Right lobe of liver (tissue), 6 donors: ENCODE results near the gene TRIM31. TPM values are rescaled to one million over a fixed set of nuclear protein-coding genes. Genes with fewer than 3 reads are reported as not detected.

Experiments used
- ATAC-seq, 4 donors: fragments of 200-7000 bp; cut with Tn5 transposase; one replicate each; pipeline ENCODE4 v1.9.1; 2020; ENCODE audit warnings: mild to moderate bottlenecking in 4 of 4, moderate library complexity in 4 of 4
- DNase-seq, 3 donors: peaks; one replicate each; pipeline ENCODE4 v3.0.0-alpha.2; 2020
- H3K27ac ChIP-seq, 3 donors: fragments of 200-600 bp; one replicate each; pipeline ENCODE4 v1.8.0; 2022
- H3K27me3 ChIP-seq, 2 donors: fragments of 200-600 bp; one replicate each; pipeline ENCODE4 v1.8.0; 2022
- H3K36me3 ChIP-seq, 4 donors: fragments of 200-600 bp; sonication (generic) in 1 of 4; one replicate each; pipeline versions ENCODE4 v1.5.1 to v1.8.0; 2017 to 2022; ENCODE audit warnings: control low read depth in 1 of 4
- H3K4me1 ChIP-seq, 4 donors: fragments of 200-600 bp; sonication (generic) in 1 of 4; one replicate each; pipeline versions ENCODE4 v1.5.1 to v1.8.0; 2017 to 2022; ENCODE audit warnings: control low read depth in 1 of 4
- H3K4me3 ChIP-seq, 3 donors: fragments of 200-600 bp; one replicate each; pipeline ENCODE4 v1.8.0; 2022
- H3K9me3 ChIP-seq, 4 donors: fragments of 200-600 bp; sonication (generic) in 1 of 4; one replicate each; pipeline versions ENCODE4 v1.5.1 to v1.8.0; 2017 to 2022; ENCODE audit warnings: control low read depth in 1 of 4
- CTCF ChIP-seq, 4 donors: fragments of 200-600 bp in 3 of 4; fragments of 450-650 bp in 1 of 4; IDR thresholded peaks; one replicate each; pipeline versions ENCODE4 v1.5.1 to v1.8.0; 2016 to 2022; ENCODE audit warnings: antibody characterized with exemption in 4 of 4, mild to moderate bottlenecking in 2 of 4
- POLR2A ChIP-seq: fragments of 450-650 bp; IDR thresholded peaks from one replicate; pipeline ENCODE4 v1.6.1; 2017; ENCODE audit warnings: antibody characterized with exemption, mild to moderate bottlenecking
- WGBS: methylation state at CpG from one replicate; pipeline ENCODE4 v1.1.6; 2018; ENCODE audit warnings: low coverage, low lambda C conversion rate; ENCODE audit not compliant: insufficient coverage; ENCODE audit errors: missing lambda C conversion rate; 5-methylcytosine and 5-hydroxymethylcytosine counted together
- intact Hi-C, 2 donors: fragments of 100-400 bp; cut with DNase I; formaldehyde crosslinking; loops; one replicate each; pipeline versions ENCODE4 v1.11.2 to v1.14.1; 2022
- total RNA-seq, 6 experiments: library from RNA; depleted of rRNA in 2 of 6; stranded (reverse); fragments of >200 nt in 2 of 6; fragmentation: NEBNext Ultra II Directional in 3 of 6; extraction: Animal tissue kit (Norgen Biotek cat#: 25700) in 3 of 6; gene quantifications; one replicate each; pipeline versions ENCODE4 v1.1.0 to v1.2.4, GENCODE V29; 2016 to 2023
- donor health status: DM: no; HTN: yes; CAD: no.
- donor health status: DM: no; HTN: no; CAD: no.
- donor health status: DM: no; HTN: no; CAD: no.
- donor health status: DM: no; HTN: yes; CAD: no.
- donor health status: DM: no; HTN: yes; CAD: no.

Gene TRIM31
- total RNA-seq, 6 experiments from 2014 or later = 0.32 to 5.1 (median 0.60) TPM

DNA sequence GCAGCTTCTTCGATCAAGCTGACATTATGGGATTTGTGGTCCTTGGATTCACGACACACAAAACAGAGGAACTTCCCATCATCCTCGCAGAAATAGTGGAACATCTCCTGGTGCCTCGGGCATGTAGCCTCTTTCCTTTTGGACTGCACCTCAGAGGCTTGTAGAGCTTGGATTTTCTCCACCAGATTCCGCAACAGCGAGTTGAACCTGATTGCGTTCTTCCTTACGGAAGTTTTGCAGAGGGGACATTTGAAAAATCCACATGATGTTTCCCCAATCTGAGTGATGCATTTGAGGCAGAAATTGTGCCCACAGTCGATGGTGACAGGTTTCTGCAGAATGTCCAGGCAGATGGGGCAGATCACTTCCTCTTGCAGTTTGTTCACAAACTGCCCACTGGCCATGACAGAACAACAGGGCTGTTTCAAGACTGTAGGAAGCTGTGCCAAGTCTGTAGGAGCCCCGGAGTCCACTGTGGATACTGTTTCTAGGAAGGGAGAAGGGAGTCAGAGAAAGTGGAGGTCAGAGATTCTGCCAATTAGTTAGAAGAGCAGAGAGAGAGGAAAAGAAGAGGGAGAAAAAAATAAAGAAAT is 392 bp downstream of the TRIM31 start:
- H3K4me3 ChIP-seq = peak overlapping the region in 1 of 3 donors; percentile 24
- H3K27ac ChIP-seq = peak overlapping the region in 1 of 3 donors; percentile 50
- intact Hi-C loops = no loop called here
- WGBS = 67% methylated on average over 10 of the region's 10 CpGs
- no peaks in the 10 kb centered on the region for H3K9me3 ChIP-seq
- DNase-seq (no peak), ATAC-seq (peak in 3 of 4 donors; percentile 28 to 55 (median 33))
- H3K36me3 ChIP-seq = no peaks in the 10 kb centered on the region
- no peak for TF ChIP-seq POLR2A
- no peak for TF ChIP-seq CTCF (IDR thresholded peaks at IDR 0.05)
- H3K4me1 ChIP-seq = peaks cover 0 to 10% (median 0%) of the 10 kb centered on the region in 4 donors
- no peaks in the 10 kb centered on the region for H3K27me3 ChIP-seq

GRCh38 chr6:30111266-30111856 is 1.5 kb downstream of the TRIM31 start:
- DNase-seq (no peak), ATAC-seq (no peak)
- Histone ChIP-seq H3K4me3 (no peak overlapping the region), H3K36me3 (no peaks in the 10 kb centered on the region), H3K27ac (no peak overlapping the region), H3K4me1 (peaks cover 0 to 10% (median 0%) of the 10 kb centered on the region in 4 donors), H3K27me3 (no peaks in the 10 kb centered on the region), H3K9me3 (no peaks in the 10 kb centered on the region)
- 65% methylated on average over 7 of the region's 27 CpGs for WGBS
- TF ChIP-seq POLR2A = no peak
- no peak for TF ChIP-seq CTCF (IDR thresholded peaks at IDR 0.05)
- intact Hi-C loops = no loop called here

DNA sequence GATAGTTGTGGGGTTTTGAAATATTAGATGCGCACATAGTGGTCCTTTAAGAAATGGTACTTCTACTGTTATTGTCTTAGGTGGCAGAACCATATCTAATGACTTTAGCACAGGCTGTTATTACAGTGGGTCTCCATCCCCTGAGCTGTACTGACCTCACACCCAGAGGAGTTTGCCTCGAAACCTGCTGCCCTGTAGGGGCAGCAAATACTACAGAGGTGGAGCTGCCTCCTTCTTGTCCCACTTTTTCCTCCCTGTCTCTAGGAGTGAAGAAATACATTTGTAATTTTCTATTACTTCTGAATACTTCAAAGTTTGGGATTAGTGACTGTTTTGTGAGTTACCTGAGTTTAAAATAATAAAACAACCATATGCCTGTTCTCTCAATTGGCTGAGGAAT is 8.2 kb downstream of the TRIM31 start:
- peaks cover 0 to 25% (median 2%) of the 10 kb centered on the region in 4 donors for H3K4me1 ChIP-seq
- 71% methylated on average over 2 of the region's 2 CpGs for WGBS
- no peaks in the 10 kb centered on the region for H3K36me3 ChIP-seq
- DNase-seq (no peak), ATAC-seq (no peak)
- H3K4me3 ChIP-seq = no peak overlapping the region
- no peaks in the 10 kb centered on the region for H3K9me3 ChIP-seq
- no peak overlapping the region for H3K27ac ChIP-seq
- TF ChIP-seq CTCF (IDR thresholded peaks at IDR 0.05) = no peak
- no peak for TF ChIP-seq POLR2A
- intact Hi-C loops = loop anchor here in 1 of 2 donors (10.0 kb wide), 1 partner anchor 60 kb away; the partner anchor contains the start of genes TRIM10 and TRIM15
- H3K27me3 ChIP-seq = peaks cover 0 to 3% of the 10 kb centered on the region in 2 donors

- TF ChIP-seq CTCF (IDR thresholded peaks at IDR 0.05) (no peak), POLR2A (no peak)
- intact Hi-C loops = loop anchor here in 1 of 2 donors (10.0 kb wide), 1 partner anchor 61 kb away; the partner anchor contains the start of genes TRIM10 and TRIM15
- peaks cover 0 to 25% (median 2%) of the 10 kb centered on the region in 4 donors for H3K4me1 ChIP-seq
- no peak for DNase-seq
- H3K27me3 ChIP-seq = peaks cover 0 to 3% of the 10 kb centered on the region in 2 donors
- H3K36me3 ChIP-seq = no peaks in the 10 kb centered on the region
- peak overlapping the region in 1 of 3 donors; percentile 18 for H3K27ac ChIP-seq
- H3K9me3 ChIP-seq = no peaks in the 10 kb centered on the region
- peak overlapping the region in 2 of 3 donors; percentile 20 to 47 for H3K4me3 ChIP-seq
- no peak for ATAC-seq
- 44% methylated on average over 3 of the region's 3 CpGs for WGBS
Measured at GRCh38 chr6:30103872-30104179, 9.1 kb downstream of the TRIM31 start.
